ENCODE measurements around the gene TLE3.

- no peak for TF ChIP-seq ZNF274 (IDR thresholded peaks at IDR 0.05; ENCODE audit: low read depth, low read length)
- TF ChIP-seq SUZ12 (IDR thresholded peaks at IDR 0.05; ENCODE audit: extremely low read depth, insufficient read depth, insufficient read length) = no peak
- TF ChIP-seq YY1 (IDR thresholded peaks at IDR 0.05; ENCODE audit: insufficient read depth, insufficient read length) = no peak
These were observed 28.6 kb upstream of the TLE3 start for GRCh38 chr15:70126362-70126761.
